Trophoblast cell (in vitro differentiated cells and primary cell): ENCODE results near the gene TP73.

Experiments used
- DNase-seq, 2 donors: peaks; one replicate each; pipeline ENCODE4 v3.0.0-alpha.2; 2016
- H2AFZ ChIP-seq: 2 replicates; pipeline ENCODE4 v1.6.1; 2013; ENCODE audit warnings: low read length, moderate library complexity, mild to moderate bottlenecking; ENCODE audit not compliant: insufficient read depth, poor library complexity
- H2AK5ac ChIP-seq: 2 replicates; pipeline ENCODE4 v1.6.1; 2013; ENCODE audit warnings: mild to moderate bottlenecking, low read length
- H2BK120ac ChIP-seq: 2 replicates; pipeline ENCODE4 v1.6.1; 2013; ENCODE audit warnings: low read length, mild to moderate bottlenecking, moderate library complexity; ENCODE audit not compliant: insufficient read depth, poor library complexity
- H2BK12ac ChIP-seq: 2 replicates; pipeline ENCODE4 v1.6.1; 2013; ENCODE audit warnings: mild to moderate bottlenecking, low read length, moderate library complexity
- H2BK5ac ChIP-seq: 2 replicates; pipeline ENCODE4 v1.6.1; 2013; ENCODE audit warnings: low read length, low read depth, moderate library complexity, mild to moderate bottlenecking; ENCODE audit not compliant: poor library complexity
- H3K14ac ChIP-seq: 2 replicates; pipeline ENCODE4 v1.6.1; 2013; ENCODE audit warnings: mild to moderate bottlenecking, low read length
- H3K18ac ChIP-seq: 2 replicates; pipeline ENCODE4 v1.6.1; 2013; ENCODE audit warnings: mild to moderate bottlenecking, low read length
- H3K23ac ChIP-seq: 2 replicates; pipeline ENCODE4 v1.6.1; 2013; ENCODE audit warnings: low read length
- H3K27ac ChIP-seq: 2 replicates; pipeline ENCODE4 v1.5.1; 2013; ENCODE audit warnings: low read depth, mild to moderate bottlenecking, inconsistent platforms, low read length, moderate library complexity
- H3K27me3 ChIP-seq: 2 replicates; pipeline ENCODE4 v1.6.1; 2013; ENCODE audit warnings: inconsistent platforms, mild to moderate bottlenecking, low read length, moderate library complexity; ENCODE audit not compliant: insufficient read depth
- H3K36me3 ChIP-seq, 2 experiments: 1 replicate in 1 of 2; 2 replicates in 1 of 2; pipeline ENCODE4 v1.6.1; 2013; ENCODE audit warnings: low read length in 2 of 2, mild to moderate bottlenecking in 2 of 2, moderate library complexity in 1 of 2; ENCODE audit not compliant: insufficient read depth in 2 of 2, control insufficient read depth in 1 of 2
- H3K4ac ChIP-seq: 2 replicates; pipeline ENCODE4 v1.6.1; 2013; ENCODE audit warnings: low read depth, mild to moderate bottlenecking, low read length, moderate library complexity
- H3K4me1 ChIP-seq, 2 experiments: 1 replicate in 1 of 2; 2 replicates in 1 of 2; pipeline ENCODE4 v1.6.1; 2013; ENCODE audit warnings: low read length in 2 of 2, mild to moderate bottlenecking in 2 of 2, moderate library complexity in 1 of 2; ENCODE audit not compliant: insufficient read depth in 2 of 2, control insufficient read depth in 1 of 2
- H3K4me2 ChIP-seq: 2 replicates; pipeline ENCODE4 v1.6.1; 2013; ENCODE audit warnings: inconsistent platforms, mild to moderate bottlenecking, low read length, moderate library complexity
- H3K4me3 ChIP-seq: 2 replicates; pipeline ENCODE4 v1.5.1; 2013; ENCODE audit warnings: mild to moderate bottlenecking, low read depth, low read length, inconsistent platforms
- H3K79me1 ChIP-seq: one replicate; pipeline ENCODE4 v1.6.1; 2013; ENCODE audit warnings: low read length
- H3K79me2 ChIP-seq: 2 replicates; pipeline ENCODE4 v1.6.1; 2013; ENCODE audit warnings: low read length, mild to moderate bottlenecking; ENCODE audit not compliant: control insufficient read depth, insufficient read depth, poor library complexity
- H3K9ac ChIP-seq: 2 replicates; pipeline ENCODE4 v1.6.1; 2013; ENCODE audit warnings: mild to moderate bottlenecking, low read length
- H3K9me3 ChIP-seq: 2 replicates; pipeline ENCODE4 v1.6.1; 2013; ENCODE audit warnings: low read depth, mild to moderate bottlenecking, control low read depth, inconsistent platforms, low read length; ENCODE audit not compliant: insufficient read depth
- H4K12ac ChIP-seq: 2 replicates; pipeline ENCODE4 v1.6.1; 2013; ENCODE audit warnings: low read depth, mild to moderate bottlenecking, low read length, moderate library complexity
- H4K8ac ChIP-seq: 2 replicates; pipeline ENCODE4 v1.6.1; 2013; ENCODE audit warnings: low read depth, mild to moderate bottlenecking, low read length, moderate library complexity
- H4K91ac ChIP-seq: one replicate; pipeline ENCODE4 v1.6.1; 2013; ENCODE audit warnings: low read depth, mild to moderate bottlenecking, low read length, moderate library complexity
- WGBS: extraction: QIAGEN DNeasy Blood & Tissue Kit; methylation state at CpG from one replicate; pipeline ENCODE4 v1.1.7; 2013; ENCODE audit warnings: missing lambda C conversion rate; ENCODE audit not compliant: insufficient read length, insufficient coverage; ENCODE audit errors: extremely low coverage; 5-methylcytosine and 5-hydroxymethylcytosine counted together

The TP73 gene

GRCh38 chr1:3772027-3772714 is 119.9 kb downstream of the TP73 start:
- WGBS, result no CpG with 5 or more reads among the region's 61 CpGs
- no peak overlapping the region for H2AK5ac ChIP-seq

GRCh38 chr1:3772715-3773571 is 120.6 kb downstream of the TP73 start, which contains the start of gene SMIM1:
SMIM1 (plus strand) TSS chr1:3772749; CDS start chr1:3775374, 2,625 bp downstream.
- Histone ChIP-seq H2AK5ac (no peak within 1 kb of the TSS), H3K79me2 (no peaks in the 10 kb centered on the region), H4K91ac (peak within 1 kb of the TSS; percentile 48)

More at GRCh38 chr1:3772027-3772714, 119.9 kb downstream of the TP73 start:
- peak overlapping the region; percentile 55 for H3K18ac ChIP-seq
- no peaks in the 10 kb centered on the region for H3K79me2 ChIP-seq
- peaks cover 0 to 1% of the 10 kb centered on the region in 2 experiments for H3K36me3 ChIP-seq
- H3K79me1 ChIP-seq, result peaks cover 7% of the 10 kb centered on the region
- H3K4me2 ChIP-seq, result peak overlapping the region; percentile 90
- H2BK120ac ChIP-seq, result peak overlapping the region; percentile 55
- no peak overlapping the region for H2BK5ac ChIP-seq
- peak overlapping the region; percentile 33 for H3K14ac ChIP-seq
- H3K27me3 ChIP-seq, result no peaks in the 10 kb centered on the region
- no peak overlapping the region for H3K27ac ChIP-seq
- peak overlapping the region; percentile 48 for H4K91ac ChIP-seq
- H4K8ac ChIP-seq, result peak overlapping the region; percentile 83
- no peak overlapping the region for H3K9ac ChIP-seq
- H3K4me3 ChIP-seq, result peak overlapping the region; percentile 76
- no peak overlapping the region for H3K23ac ChIP-seq
- peak overlapping the region; percentile 65 for H4K12ac ChIP-seq
- no peaks in the 10 kb centered on the region for H3K9me3 ChIP-seq
- H3K4me1 ChIP-seq, result peaks cover 18 to 37% of the 10 kb centered on the region in 2 experiments
- peak; percentile 78 to 84 for DNase-seq
- peak overlapping the region; percentile 76 for H2AFZ ChIP-seq
- no peak overlapping the region for H3K4ac ChIP-seq
- no peak overlapping the region for H2BK12ac ChIP-seq

GRCh38 chr1:3773572-3774275 is 121.4 kb downstream of the TP73 start:
- Histone ChIP-seq H2BK12ac (no peak overlapping the region), H3K4ac (no peak overlapping the region), H3K14ac (no peak overlapping the region), H3K27ac (no peak overlapping the region), H3K4me2 (peak overlapping the region; percentile 7), H4K8ac (no peak overlapping the region), H3K9ac (no peak overlapping the region), H4K12ac (no peak overlapping the region), H2AK5ac (no peak overlapping the region), H3K4me3 (no peak overlapping the region), H3K9me3 (no peaks in the 10 kb centered on the region), H3K36me3 (peaks cover 5 to 11% of the 10 kb centered on the region in 2 experiments), H3K23ac (no peak overlapping the region), H2BK120ac (no peak overlapping the region), H2BK5ac (no peak overlapping the region), H2AFZ (no peak overlapping the region), H3K79me1 (peaks cover 7% of the 10 kb centered on the region), H4K91ac (no peak overlapping the region), H3K4me1 (peaks cover 18 to 37% of the 10 kb centered on the region in 2 experiments), H3K27me3 (no peaks in the 10 kb centered on the region), H3K18ac (no peak overlapping the region), H3K79me2 (no peaks in the 10 kb centered on the region)
- no CpG with 5 or more reads among the region's 16 CpGs for WGBS
- DNase-seq, result no peak

More at GRCh38 chr1:3772715-3773571, 120.6 kb downstream of the TP73 start, which contains the start of gene SMIM1:
- H2BK12ac ChIP-seq, result no peak within 1 kb of the TSS
- peak within 1 kb of the TSS; percentile 90 for H3K4me2 ChIP-seq
- H3K27ac ChIP-seq, result no peak within 1 kb of the TSS
- H2AFZ ChIP-seq, result peak within 1 kb of the TSS; percentile 76
- H3K23ac ChIP-seq, result no peak within 1 kb of the TSS
- peaks cover 1 to 4% of the 10 kb centered on the region in 2 experiments for H3K36me3 ChIP-seq
- peak within 1 kb of the TSS; percentile 76 for H3K4me3 ChIP-seq
- H2BK120ac ChIP-seq, result peak within 1 kb of the TSS; percentile 55
- no peak within 1 kb of the TSS for H2BK5ac ChIP-seq
- H4K8ac ChIP-seq, result peak within 1 kb of the TSS; percentile 83
- no CpG with 5 or more reads among the region's 55 CpGs for WGBS
- H3K9me3 ChIP-seq, result no peaks in the 10 kb centered on the region
- H3K14ac ChIP-seq, result peak within 1 kb of the TSS; percentile 46
- peak within 1 kb of the TSS; percentile 55 for H3K18ac ChIP-seq
- no peaks in the 10 kb centered on the region for H3K27me3 ChIP-seq
- no peak within 1 kb of the TSS for H3K9ac ChIP-seq
- peaks cover 7% of the 10 kb centered on the region for H3K79me1 ChIP-seq
- H3K4me1 ChIP-seq, result peaks cover 18 to 37% of the 10 kb centered on the region in 2 experiments
- H4K12ac ChIP-seq, result peak within 1 kb of the TSS; percentile 65
- no peak within 1 kb of the TSS for H3K4ac ChIP-seq
- peak; percentile 32 to 44 for DNase-seq
